ENCODE measurements around the gene MAPKAP1. TPM values are rescaled to one million over a fixed set of nuclear protein-coding genes. Genes with fewer than 3 reads are reported as not detected.

Gene MAPKAP1
- total RNA-seq, 4 donors from 2014 or later = 76.5 to 141 (median 87.5) TPM

DNA sequence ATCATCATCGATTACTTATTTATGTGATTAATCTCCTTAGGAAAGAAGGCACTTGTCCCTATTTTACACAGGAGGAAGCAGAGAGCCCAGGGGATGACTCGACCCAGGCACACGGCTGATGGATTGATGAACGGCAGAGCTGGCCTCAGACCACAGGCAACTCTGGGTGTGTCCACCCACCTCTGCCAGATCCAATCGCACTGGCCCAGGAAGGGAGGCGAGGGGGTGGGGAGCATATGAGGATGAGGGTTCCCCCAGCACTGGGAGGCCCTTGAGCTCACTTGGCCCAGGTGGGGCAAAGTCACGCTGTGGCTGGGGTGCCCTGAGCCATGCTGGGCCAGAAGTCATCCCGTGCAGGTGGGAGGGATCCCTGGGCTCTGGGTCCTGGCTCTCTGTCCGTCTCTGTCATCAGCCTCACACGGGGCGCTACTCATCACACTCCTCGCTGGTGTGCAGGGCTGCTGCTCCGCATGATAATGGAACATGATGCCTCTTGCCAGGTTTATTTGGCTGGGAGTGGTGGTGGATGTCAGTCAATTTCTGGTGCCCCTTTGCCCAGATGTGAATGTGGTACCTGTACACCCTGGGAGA lies 285.3 kb downstream of the MAPKAP1 start:
- ATAC-seq = no peak
- H3K4me1 ChIP-seq = peaks cover 0 to 4% (median 0%) of the 10 kb centered on the region in 3 donors
- TF ChIP-seq, protein P1, sequence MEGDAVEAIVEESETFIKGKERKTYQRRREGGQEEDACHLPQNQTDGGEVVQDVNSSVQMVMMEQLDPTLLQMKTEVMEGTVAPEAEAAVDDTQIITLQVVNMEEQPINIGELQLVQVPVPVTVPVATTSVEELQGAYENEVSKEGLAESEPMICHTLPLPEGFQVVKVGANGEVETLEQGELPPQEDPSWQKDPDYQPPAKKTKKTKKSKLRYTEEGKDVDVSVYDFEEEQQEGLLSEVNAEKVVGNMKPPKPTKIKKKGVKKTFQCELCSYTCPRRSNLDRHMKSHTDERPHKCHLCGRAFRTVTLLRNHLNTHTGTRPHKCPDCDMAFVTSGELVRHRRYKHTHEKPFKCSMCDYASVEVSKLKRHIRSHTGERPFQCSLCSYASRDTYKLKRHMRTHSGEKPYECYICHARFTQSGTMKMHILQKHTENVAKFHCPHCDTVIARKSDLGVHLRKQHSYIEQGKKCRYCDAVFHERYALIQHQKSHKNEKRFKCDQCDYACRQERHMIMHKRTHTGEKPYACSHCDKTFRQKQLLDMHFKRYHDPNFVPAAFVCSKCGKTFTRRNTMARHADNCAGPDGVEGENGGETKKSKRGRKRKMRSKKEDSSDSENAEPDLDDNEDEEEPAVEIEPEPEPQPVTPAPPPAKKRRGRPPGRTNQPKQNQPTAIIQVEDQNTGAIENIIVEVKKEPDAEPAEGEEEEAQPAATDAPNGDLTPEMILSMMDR (IDR thresholded peaks at IDR 0.05) = no peak
- TF ChIP-seq POLR2AphosphoS5 (IDR thresholded peaks at IDR 0.05) = no peak
- TF ChIP-seq POLR2A (IDR thresholded peaks at IDR 0.05) = no peak
- TF ChIP-seq EP300 (IDR thresholded peaks at IDR 0.05) = no peak
- no peaks in the 10 kb centered on the region for H3K9me3 ChIP-seq
- H3K4me3 ChIP-seq = no peak overlapping the region
- H3K36me3 ChIP-seq = no peaks in the 10 kb centered on the region
- H3K27me3 ChIP-seq = no peaks in the 10 kb centered on the region
- 78 to 97% methylated on average over 4 to 5 of the region's 13 CpGs for WGBS, 2 donors (ENCODE audit: low coverage in 1 of 2)
- H3K27ac ChIP-seq = no peak overlapping the region

DNA sequence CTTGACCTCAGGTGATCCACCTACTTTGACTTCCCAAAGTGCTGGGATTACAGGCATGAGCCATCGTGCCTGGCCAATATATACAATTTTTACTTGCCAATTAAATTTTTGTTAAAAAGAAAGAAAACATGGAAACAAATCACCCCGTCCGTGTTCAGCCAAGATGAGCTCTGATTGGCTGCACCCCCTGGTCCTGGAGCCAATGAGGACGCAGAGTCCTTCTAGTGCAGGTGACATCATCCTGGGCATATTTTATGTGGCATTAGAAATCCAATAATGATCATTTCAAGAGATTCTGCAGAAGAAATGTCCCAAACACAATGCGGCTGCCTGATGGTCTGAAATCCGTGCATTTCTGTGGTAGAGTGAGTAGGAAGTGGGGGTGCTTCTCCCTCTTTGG lies 285.8 kb downstream of the MAPKAP1 start:
- no peak for ATAC-seq
- H3K27ac ChIP-seq = no peak overlapping the region
- 94 to 100% methylated on average over 3 to 6 of the region's 6 CpGs for WGBS, 2 donors (ENCODE audit: low coverage in 1 of 2)
- H3K4me3 ChIP-seq = no peak overlapping the region
- no peaks in the 10 kb centered on the region for H3K36me3 ChIP-seq
- H3K9me3 ChIP-seq = no peaks in the 10 kb centered on the region
- peaks cover 0 to 4% (median 0%) of the 10 kb centered on the region in 3 donors for H3K4me1 ChIP-seq
- TF ChIP-seq, protein P1 (IDR thresholded peaks at IDR 0.05) = no peak
- TF ChIP-seq EP300 (IDR thresholded peaks at IDR 0.05) (no peak), POLR2AphosphoS5 (IDR thresholded peaks at IDR 0.05) (no peak), POLR2A (IDR thresholded peaks at IDR 0.05) (no peak)
- H3K27me3 ChIP-seq = no peaks in the 10 kb centered on the region

DNA sequence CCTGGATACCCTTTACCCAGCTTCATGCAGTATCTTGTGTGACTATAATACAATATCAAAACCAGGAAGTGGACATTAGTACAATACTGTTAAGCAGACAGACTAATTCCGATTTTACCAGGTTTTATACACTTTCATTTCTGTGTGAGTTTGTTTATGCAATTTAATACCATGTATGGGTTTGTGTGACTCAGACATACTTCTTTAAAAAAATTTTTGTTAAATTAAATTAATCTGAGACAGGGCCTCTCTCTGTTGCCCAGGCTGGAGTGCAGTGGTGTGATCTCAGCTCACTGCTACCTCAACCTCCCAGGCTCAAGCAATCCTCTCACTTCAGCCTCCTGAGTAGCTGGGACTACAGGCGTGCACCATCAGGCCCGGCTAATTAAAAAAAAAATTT lies 288.6 kb downstream of the MAPKAP1 start:
- WGBS, 2 donors (ENCODE audit: low coverage in 1 of 2) = 67 to 85% methylated on average over 2 to 3 of the region's 3 CpGs
- peaks cover 0 to 4% (median 0%) of the 10 kb centered on the region in 3 donors for H3K4me1 ChIP-seq
- H3K27ac ChIP-seq = no peak overlapping the region
- no peak overlapping the region for H3K4me3 ChIP-seq
- H3K36me3 ChIP-seq = no peaks in the 10 kb centered on the region
- no peaks in the 10 kb centered on the region for H3K9me3 ChIP-seq
- TF ChIP-seq POLR2AphosphoS5 (IDR thresholded peaks at IDR 0.05) (no peak), POLR2A (IDR thresholded peaks at IDR 0.05) (no peak), EP300 (IDR thresholded peaks at IDR 0.05) (no peak)
- TF ChIP-seq, protein P1 (IDR thresholded peaks at IDR 0.05) = no peak
- no peak for ATAC-seq
- H3K27me3 ChIP-seq = no peaks in the 10 kb centered on the region

DNA sequence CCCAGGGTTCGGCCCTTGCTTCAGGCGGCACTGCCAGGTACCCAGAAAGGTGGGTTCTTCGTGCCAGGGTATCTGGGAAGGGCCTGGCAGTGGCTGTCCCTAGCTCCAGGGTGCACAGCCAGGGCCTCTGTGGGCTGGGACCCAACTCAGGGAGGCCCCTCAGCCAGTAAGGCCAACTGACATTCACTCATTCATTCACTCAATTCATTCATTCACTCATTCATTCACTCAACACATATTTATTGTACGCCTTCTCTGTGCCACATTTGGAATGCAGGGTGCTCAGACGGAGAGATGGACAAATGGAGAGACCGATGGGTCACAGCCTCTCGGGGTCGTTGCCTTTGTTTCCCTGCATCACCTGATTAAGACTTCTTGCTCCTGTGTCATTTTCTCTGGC lies 290.5 kb downstream of the MAPKAP1 start:
- H3K27me3 ChIP-seq = no peaks in the 10 kb centered on the region
- 90% methylated on average over 5 of the region's 8 CpGs; no CpG with 5 or more reads in 1 of the 2 donors for WGBS, 2 donors (ENCODE audit: low coverage in 1 of 2)
- no peak overlapping the region for H3K27ac ChIP-seq
- no peak overlapping the region for H3K4me3 ChIP-seq
- H3K9me3 ChIP-seq = no peaks in the 10 kb centered on the region
- peaks cover 0 to 4% (median 0%) of the 10 kb centered on the region in 3 donors for H3K4me1 ChIP-seq
- TF ChIP-seq, protein P1 (IDR thresholded peaks at IDR 0.05) = no peak
- TF ChIP-seq POLR2A (IDR thresholded peaks at IDR 0.05) (no peak), EP300 (IDR thresholded peaks at IDR 0.05) (no peak), POLR2AphosphoS5 (IDR thresholded peaks at IDR 0.05) (no peak)
- H3K36me3 ChIP-seq = no peaks in the 10 kb centered on the region
- ATAC-seq = no peak

Data from gastroesophageal sphincter (tissue), 4 donors.